ENCODE data around the gene TMEM178B.

The TMEM178B gene

DNA sequence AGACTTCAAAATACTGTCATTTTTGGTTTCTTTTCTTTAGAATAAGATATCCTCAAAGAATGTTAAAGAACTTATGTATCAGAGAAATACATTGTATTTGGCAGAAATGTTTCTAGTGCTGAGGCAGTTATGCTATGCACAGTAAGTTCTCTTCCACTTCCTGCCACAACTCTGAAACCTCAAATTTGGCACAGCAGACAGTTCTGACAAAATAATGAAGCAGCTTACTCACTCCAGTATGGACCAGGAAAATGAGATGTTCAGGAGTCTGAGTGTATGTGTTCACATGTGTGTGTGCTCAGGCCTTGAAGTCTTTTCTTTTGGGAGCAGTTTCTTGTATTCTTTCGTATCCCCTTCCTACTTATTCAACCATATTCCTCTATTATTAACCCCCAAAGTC is 280.4 kb downstream of the TMEM178B start:
- in situ Hi-C loops (cut with HindIII; ENCODE audit: low sequenced_read_pairs) = no loop called here
- peak; percentile 91 for DNase-seq (ENCODE audit: low read depth)
- H3K4me3 ChIP-seq (ENCODE audit: low read depth, low read length) = no peak overlapping the region
- TF ChIP-seq, protein P1, sequence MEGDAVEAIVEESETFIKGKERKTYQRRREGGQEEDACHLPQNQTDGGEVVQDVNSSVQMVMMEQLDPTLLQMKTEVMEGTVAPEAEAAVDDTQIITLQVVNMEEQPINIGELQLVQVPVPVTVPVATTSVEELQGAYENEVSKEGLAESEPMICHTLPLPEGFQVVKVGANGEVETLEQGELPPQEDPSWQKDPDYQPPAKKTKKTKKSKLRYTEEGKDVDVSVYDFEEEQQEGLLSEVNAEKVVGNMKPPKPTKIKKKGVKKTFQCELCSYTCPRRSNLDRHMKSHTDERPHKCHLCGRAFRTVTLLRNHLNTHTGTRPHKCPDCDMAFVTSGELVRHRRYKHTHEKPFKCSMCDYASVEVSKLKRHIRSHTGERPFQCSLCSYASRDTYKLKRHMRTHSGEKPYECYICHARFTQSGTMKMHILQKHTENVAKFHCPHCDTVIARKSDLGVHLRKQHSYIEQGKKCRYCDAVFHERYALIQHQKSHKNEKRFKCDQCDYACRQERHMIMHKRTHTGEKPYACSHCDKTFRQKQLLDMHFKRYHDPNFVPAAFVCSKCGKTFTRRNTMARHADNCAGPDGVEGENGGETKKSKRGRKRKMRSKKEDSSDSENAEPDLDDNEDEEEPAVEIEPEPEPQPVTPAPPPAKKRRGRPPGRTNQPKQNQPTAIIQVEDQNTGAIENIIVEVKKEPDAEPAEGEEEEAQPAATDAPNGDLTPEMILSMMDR (IDR thresholded peaks at IDR 0.05; ENCODE audit: low read depth, low read length, missing control alignments) = no peak

DNA sequence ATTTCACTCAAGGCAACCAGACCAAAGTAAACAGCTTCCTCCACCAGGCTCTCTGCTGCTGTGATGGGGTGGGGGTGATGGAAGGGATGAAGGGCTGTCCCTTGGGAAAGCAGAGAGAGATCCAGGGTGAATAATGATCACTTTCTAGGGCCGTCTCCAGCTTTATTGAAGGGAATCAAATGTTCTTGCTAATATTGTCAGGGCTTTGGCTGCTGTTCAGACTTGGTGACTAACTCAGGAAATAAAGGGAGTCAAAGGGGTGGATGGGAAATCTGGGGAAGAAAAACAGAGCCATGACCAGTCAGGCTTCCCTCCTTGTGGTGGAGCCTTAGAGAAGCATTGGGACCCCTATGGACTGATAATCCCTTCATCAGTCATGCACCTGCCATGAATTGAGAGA is 281.2 kb downstream of the TMEM178B start:
- in situ Hi-C loops (cut with HindIII; ENCODE audit: low sequenced_read_pairs) = no loop called here
- H3K4me3 ChIP-seq (ENCODE audit: low read depth, low read length) = no peak overlapping the region
- peak; percentile 31 for DNase-seq (ENCODE audit: low read depth)
- TF ChIP-seq, protein P1 (IDR thresholded peaks at IDR 0.05; ENCODE audit: low read depth, low read length, missing control alignments) = no peak

DNA sequence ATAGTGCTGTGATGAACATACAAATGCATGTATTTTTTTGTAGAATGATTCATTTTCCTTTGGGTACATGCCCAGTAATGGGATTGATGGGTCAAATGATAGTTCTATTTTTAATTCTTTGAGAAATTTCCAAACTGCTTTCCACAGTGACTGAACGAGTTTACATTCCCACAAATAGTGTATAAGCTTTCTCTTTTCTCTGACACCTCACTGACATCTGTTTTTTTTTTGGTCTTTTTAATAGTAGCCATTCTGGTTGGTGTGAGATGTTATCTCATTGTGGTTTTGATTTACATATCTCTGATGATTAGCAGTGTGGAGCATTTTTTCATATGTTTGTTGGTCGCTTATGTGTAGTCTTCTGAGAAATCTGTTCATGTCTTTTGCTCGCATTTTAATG is 282.3 kb downstream of the TMEM178B start:
- no peak overlapping the region for H3K4me3 ChIP-seq (ENCODE audit: low read depth, low read length)
- in situ Hi-C loops (cut with HindIII; ENCODE audit: low sequenced_read_pairs) = no loop called here
- TF ChIP-seq, protein P1 (IDR thresholded peaks at IDR 0.05; ENCODE audit: low read depth, low read length, missing control alignments) = no peak
- no peak for DNase-seq (ENCODE audit: low read depth)

DNA sequence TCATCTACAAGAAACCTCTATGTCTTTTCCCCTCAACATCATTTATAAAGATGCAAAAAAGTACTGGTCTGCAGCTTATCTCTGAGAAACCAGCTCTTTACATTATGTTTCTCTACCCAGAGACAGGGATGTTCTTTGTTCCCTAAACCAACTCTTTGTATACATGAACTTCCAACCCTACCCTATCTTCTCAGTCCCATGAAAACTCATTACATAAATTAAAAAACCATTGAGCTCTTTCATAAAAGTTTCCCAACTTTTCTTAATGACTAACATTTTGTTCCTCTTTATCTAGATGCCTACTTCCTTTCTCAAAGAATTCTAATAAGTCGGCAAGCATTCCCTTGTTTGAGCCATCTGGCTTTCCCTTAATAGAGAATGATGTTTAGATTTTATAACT is 284.5 kb downstream of the TMEM178B start:
- DNase-seq (ENCODE audit: low read depth) = no peak
- H3K4me3 ChIP-seq (ENCODE audit: low read depth, low read length) = no peak overlapping the region
- in situ Hi-C loops (cut with HindIII; ENCODE audit: low sequenced_read_pairs) = no loop called here
- TF ChIP-seq, protein P1 (IDR thresholded peaks at IDR 0.05; ENCODE audit: low read depth, low read length, missing control alignments) = no peak

DNA sequence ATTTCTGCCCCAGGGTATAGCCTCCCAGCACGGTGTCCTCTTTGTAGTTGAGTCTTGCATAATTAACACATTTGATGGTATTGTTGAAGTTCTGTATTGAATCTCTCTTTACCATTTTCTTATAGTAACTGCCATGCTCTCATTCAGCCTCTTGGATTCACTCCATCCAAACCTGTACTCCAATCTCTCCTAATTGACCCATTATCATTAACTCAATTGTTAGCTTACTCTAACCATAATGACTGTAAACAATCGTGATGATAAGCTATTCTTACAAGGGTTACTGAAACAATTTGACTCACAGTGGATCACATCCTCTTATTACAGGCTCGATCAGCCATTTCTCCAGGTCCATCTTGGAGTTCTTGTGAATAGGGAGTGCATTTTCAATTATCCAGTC is 285.4 kb downstream of the TMEM178B start:
- H3K4me3 ChIP-seq (ENCODE audit: low read depth, low read length) = no peak overlapping the region
- TF ChIP-seq, protein P1 (IDR thresholded peaks at IDR 0.05; ENCODE audit: low read depth, low read length, missing control alignments) = no peak
- in situ Hi-C loops (cut with HindIII; ENCODE audit: low sequenced_read_pairs) = no loop called here
- no peak for DNase-seq (ENCODE audit: low read depth)

DNA sequence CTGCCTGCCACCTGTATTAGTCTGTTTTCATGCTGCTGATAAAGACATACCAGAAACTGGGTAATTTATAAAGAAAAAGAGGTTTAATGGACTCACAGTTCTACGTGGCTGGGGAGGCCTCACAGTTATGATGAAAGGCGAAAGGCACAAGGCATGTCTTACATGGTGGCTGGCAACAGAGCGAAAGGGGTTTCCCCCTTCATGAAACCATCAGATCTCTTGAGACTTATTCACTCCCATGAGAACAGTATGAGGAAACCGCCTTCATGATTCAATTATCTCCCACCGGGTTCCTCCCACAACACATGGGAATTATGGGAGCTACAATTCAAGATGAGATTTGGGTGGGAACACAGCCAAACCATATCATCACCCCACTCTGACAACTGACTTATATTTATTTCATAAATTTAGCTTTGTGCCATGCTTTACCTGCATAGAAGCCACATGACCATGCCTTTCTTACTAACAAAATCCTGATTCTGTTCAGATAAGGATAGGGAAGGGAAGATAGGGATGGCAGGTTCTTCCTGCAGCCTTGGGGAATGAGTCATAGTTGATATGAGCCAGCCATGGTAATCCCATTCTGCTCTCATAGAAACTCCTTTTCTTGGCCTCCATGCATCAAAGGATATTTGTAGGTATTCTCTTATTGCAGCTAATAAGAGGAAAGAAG is 286.0 kb downstream of the TMEM178B start:
- H3K4me3 ChIP-seq (ENCODE audit: low read depth, low read length) = no peak overlapping the region
- TF ChIP-seq, protein P1 (IDR thresholded peaks at IDR 0.05; ENCODE audit: low read depth, low read length, missing control alignments) = no peak
- no peak for DNase-seq (ENCODE audit: low read depth)
- in situ Hi-C loops (cut with HindIII; ENCODE audit: low sequenced_read_pairs) = no loop called here
